Endothelial cell of umbilical vein (primary cell): ENCODE data around the gene C16orf78.

Experiments
- POLR2A ChIP-seq: IDR thresholded peaks from 2 replicates; pipeline ENCODE4 v1.6.1; 2012; ENCODE audit warnings: low read depth, mild to moderate bottlenecking, control low read depth, low read length
- TF ChIP-seq, protein P1 (sequence below), 2 donors: IDR thresholded peaks; 1 replicate in 1 of 2; 2 replicates in 1 of 2; pipeline ENCODE4 v1.5.1; 2011; ENCODE audit warnings: low read length in 2 of 2, mild to moderate bottlenecking in 2 of 2, moderate library complexity in 2 of 2, control low read depth in 1 of 2, inconsistent platforms in 1 of 2, low read depth in 1 of 2; ENCODE audit not compliant: insufficient read depth in 1 of 2; ENCODE audit errors: extremely low read depth in 1 of 2

DNA sequence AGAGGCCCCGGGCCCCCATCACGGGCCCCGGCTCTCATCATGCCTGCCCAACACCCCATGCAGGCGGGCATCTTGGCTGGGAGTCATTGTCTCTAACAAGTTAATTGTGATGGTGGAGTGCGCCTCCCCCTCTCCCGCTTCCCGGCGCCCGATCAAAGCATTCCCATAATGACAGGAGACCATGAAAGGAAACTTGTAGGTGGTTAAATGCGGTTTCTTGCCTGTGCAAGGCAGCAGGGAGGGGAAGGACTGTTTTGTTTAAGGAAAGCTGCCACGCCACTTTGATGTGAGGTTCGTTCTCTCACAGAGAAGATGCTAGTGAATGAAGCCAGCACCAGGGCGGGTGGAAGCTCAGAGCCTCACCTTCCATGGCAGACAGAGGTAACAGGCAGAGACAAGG is 45.4 kb downstream of the C16orf78 start:
- TF ChIP-seq, protein P1, sequence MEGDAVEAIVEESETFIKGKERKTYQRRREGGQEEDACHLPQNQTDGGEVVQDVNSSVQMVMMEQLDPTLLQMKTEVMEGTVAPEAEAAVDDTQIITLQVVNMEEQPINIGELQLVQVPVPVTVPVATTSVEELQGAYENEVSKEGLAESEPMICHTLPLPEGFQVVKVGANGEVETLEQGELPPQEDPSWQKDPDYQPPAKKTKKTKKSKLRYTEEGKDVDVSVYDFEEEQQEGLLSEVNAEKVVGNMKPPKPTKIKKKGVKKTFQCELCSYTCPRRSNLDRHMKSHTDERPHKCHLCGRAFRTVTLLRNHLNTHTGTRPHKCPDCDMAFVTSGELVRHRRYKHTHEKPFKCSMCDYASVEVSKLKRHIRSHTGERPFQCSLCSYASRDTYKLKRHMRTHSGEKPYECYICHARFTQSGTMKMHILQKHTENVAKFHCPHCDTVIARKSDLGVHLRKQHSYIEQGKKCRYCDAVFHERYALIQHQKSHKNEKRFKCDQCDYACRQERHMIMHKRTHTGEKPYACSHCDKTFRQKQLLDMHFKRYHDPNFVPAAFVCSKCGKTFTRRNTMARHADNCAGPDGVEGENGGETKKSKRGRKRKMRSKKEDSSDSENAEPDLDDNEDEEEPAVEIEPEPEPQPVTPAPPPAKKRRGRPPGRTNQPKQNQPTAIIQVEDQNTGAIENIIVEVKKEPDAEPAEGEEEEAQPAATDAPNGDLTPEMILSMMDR (IDR thresholded peaks at IDR 0.05; ENCODE audit: extremely low read depth in 1 of 2, insufficient read depth in 1 of 2, low read depth in 1 of 2, low read length in 2 of 2), result no peak
- TF ChIP-seq POLR2A, result no peak
